GM15510 (cell line): Measurements from ENCODE around the gene L3MBTL1.

Experiments
- POLR2A ChIP-seq: IDR thresholded peaks from 3 replicates; pipeline ENCODE4 v1.6.1; 2011; ENCODE audit warnings: borderline replicate concordance; ENCODE audit not compliant: insufficient read length; ENCODE audit errors: extremely low read depth

Gene L3MBTL1

GRCh38 chr20:43554369-43554768 lies 46.9 kb downstream of the L3MBTL1 start:
- TF ChIP-seq POLR2A: no peak

DNA sequence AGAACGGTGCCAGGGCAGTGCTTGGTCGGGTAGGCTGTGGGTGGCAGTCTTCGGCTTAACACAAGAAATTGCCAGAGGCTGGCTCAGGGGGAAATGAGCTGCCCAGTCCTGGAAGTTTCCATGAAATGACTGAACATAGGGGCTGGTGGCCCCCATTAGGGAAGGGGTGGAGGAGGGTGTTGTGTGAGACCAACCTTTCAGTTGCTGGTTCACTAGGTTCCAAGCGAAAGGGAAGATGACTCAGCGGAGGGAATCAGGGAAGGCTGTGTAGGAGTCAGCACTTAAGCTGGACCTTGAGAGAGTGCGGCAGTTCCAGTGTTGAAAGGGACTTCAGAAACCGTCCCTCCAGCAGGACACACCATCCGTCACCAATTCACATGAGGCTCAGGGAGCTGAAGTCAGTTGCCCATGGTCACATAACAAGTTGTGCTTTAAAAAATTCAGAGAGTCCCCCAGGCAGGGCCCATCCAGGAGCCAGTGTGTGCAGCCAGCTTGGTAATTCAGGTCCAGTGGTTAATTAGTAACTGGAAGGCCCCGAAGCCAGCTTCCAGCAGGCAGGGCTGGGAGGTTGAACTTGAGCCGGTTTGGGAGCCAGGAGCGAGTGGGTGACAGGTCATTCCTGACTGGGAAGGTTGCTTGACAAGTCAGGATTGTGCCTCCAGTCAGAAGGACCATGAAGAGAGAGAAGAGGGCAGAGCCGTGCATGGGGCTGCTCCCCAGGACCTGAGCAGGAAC lies 51.1 kb downstream of the L3MBTL1 start, which contains the start of gene SGK2:
TSS of gene SGK2 (plus strand) at position 616 of the 735 bp plus-strand sequence. CDS start 7,469 bp downstream, outside the sequence.
- TF ChIP-seq POLR2A: no peak

DNA sequence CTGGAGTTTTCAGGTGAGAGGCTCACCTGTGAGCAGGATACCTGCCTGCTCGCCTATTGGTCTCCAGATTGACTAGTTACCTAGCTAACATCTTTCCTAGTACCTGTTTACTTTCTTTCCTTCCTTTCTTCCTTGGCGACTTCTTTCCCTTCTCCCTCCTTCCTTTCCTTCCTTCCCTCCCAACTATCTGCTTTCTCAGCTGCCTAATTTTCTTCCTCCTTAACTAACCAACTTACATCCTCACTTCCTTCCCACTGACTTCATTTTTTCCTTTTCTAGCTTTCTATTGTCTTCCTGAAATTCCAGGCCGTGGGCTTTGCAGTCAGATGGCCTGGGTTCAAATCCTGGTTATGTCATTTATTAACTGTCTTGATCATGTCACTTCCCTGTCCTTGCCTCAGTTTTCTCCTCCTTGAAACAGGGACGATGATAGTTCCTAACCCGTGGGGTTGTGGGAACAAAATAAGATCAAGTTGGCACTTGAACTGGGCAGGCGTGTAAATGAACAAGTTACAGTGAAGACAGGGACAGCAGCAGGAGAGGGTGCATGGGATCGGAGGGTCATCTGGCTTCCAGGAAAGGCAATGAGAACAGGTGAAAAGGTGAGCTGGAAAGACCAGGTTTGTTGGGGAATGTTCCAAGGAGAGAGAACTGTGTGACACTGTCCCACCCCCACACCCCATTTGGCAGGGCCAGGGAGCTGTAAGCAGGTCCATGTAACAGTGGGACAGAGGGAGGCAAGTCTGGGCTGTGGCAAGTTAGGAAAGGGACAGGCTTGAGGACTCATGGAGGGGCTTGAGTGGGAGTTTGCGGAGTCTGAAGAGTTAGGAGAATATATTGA lies 51.9 kb downstream of the L3MBTL1 start:
- no peak for TF ChIP-seq POLR2A

- no peak for TF ChIP-seq POLR2A
Observed at GRCh38 chr20:43560974-43561373, 53.5 kb downstream of the L3MBTL1 start.

- TF ChIP-seq POLR2A: no peak
Observed at GRCh38 chr20:43563429-43563828, 55.9 kb downstream of the L3MBTL1 start.

DNA sequence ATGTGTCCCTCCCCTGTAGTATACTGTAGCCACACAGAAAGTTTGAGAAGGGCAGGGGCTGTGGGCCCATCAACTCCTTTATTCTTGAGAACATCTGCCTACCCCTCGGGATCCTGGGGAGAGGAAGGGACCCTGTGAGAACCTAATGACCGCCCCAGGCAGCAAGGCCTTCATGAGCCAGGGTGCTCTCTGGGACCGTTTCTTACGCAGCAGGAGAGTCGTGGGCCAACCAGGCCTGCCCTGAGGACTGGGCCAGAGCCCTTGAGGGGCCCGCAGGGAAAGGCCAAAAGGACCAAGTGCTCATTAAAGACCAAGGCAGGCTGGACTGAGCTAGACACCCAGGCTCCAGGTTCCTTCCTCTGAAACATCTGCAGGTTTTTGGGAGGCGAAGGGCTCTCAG lies 56.5 kb downstream of the L3MBTL1 start:
- no peak for TF ChIP-seq POLR2A

- TF ChIP-seq POLR2A: no peak
Observed at GRCh38 chr20:43564455-43564854, 57.0 kb downstream of the L3MBTL1 start.

- no peak for TF ChIP-seq POLR2A
Observed at GRCh38 chr20:43564993-43565757, 57.7 kb downstream of the L3MBTL1 start.

- TF ChIP-seq POLR2A: no peak
Observed at GRCh38 chr20:43565758-43566104, 58.2 kb downstream of the L3MBTL1 start.

DNA sequence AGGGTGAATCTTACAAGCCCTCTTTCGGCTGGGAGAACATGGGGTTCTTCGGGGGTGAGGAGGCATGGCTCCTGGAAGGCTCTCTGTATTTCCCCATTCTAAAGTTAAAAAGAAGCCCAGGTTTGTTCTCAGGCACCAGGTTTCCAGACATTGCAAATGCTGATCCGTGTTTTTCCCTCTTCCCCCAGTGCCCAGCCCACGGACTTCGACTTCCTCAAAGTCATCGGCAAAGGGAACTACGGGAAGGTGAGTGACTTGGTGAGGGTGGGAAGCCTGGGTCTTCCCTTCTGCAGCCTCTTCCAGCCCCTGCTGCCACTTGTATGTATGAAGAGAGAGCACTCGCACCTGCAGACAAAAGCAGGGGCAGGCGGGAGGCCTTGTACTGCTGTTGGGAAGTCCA lies 60.0 kb downstream of the L3MBTL1 start:
- TF ChIP-seq POLR2A: no peak

- no peak for TF ChIP-seq POLR2A
Observed at GRCh38 chr20:43568706-43569105, 61.2 kb downstream of the L3MBTL1 start.

DNA sequence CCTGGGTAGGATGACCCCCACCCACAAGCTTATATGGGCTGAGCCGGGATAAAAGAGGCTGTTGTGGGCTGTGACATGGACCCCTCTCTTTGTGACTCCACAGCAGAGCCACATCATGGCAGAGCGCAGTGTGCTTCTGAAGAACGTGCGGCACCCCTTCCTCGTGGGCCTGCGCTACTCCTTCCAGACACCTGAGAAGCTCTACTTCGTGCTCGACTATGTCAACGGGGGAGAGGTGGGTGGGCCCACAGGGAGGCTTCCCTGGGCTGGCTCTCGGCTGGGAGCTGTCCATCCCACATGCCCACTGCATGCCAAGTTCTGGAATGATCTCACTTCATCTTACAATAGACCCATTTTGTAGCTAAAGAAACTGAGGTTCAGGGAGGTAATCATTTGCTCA lies 61.8 kb downstream of the L3MBTL1 start:
- TF ChIP-seq POLR2A: no peak

DNA sequence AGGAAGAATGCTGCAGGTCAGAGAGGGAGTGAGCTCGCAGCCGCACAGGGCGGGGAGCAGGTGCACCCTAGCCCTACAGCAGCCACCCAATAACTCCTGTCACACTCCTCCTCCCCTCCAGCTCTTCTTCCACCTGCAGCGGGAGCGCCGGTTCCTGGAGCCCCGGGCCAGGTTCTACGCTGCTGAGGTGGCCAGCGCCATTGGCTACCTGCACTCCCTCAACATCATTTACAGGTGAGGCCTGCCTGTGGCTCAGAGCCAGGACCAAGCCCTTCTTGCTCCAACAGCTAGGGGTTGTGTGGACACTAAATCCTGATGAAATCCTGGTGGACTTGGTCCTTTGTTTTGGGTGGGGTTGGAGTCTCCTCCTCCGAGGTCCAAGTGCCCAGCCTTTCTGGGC lies 63.0 kb downstream of the L3MBTL1 start:
- no peak for TF ChIP-seq POLR2A

GRCh38 chr20:43571310-43571709 lies 63.8 kb downstream of the L3MBTL1 start:
- no peak for TF ChIP-seq POLR2A

DNA sequence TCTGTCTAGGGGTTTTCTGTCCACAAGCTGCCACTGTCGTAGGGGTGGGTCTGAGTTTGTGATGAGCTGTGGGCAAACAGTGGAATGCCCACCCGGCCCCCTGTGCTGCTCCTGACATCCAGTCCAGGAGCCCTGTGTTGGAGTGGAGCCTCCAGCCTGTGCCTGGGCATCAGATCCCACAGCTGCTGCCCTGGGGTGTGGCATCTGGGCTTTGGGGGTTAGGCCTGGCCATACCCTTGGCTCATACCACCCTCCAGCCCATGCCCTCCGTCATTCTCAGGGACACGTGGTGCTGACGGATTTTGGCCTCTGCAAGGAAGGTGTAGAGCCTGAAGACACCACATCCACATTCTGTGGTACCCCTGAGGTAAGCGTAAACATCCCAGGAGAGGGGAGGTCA lies 64.3 kb downstream of the L3MBTL1 start:
- TF ChIP-seq POLR2A: no peak
